Endodermal cell (in vitro differentiated cells): ENCODE data around the gene SPOCK1. TPM values are rescaled to one million over a fixed set of nuclear protein-coding genes. Genes with fewer than 3 reads are reported as not detected.

Experiments used
- DNase-seq: peaks from one replicate; pipeline ENCODE4 v3.0.0-alpha.2; 2017
- H3K27ac ChIP-seq: 2 replicates; pipeline ENCODE4 v1.5.1; 2013; ENCODE audit warnings: mild to moderate bottlenecking, low read depth, low read length, moderate library complexity
- H3K27me3 ChIP-seq: 2 replicates; pipeline ENCODE4 v1.6.1; 2013; ENCODE audit warnings: mild to moderate bottlenecking, low read length, moderate library complexity; ENCODE audit not compliant: insufficient read depth, control insufficient read depth, poor library complexity, severe bottlenecking
- H3K36me3 ChIP-seq: 2 replicates; pipeline ENCODE4 v1.7.0; 2013; ENCODE audit warnings: mild to moderate bottlenecking, low read length, moderate library complexity; ENCODE audit not compliant: control insufficient read depth, insufficient read depth
- H3K4me1 ChIP-seq: one replicate; pipeline ENCODE4 v1.7.0; 2013; ENCODE audit warnings: low read length; ENCODE audit not compliant: control insufficient read depth, insufficient read depth
- H3K4me3 ChIP-seq: 2 replicates; pipeline ENCODE4 v1.5.1; 2013; ENCODE audit warnings: mild to moderate bottlenecking, low read length, moderate library complexity
- H3K9ac ChIP-seq: 2 replicates; pipeline ENCODE4 v1.6.1; 2013; ENCODE audit warnings: mild to moderate bottlenecking, low read length, moderate library complexity; ENCODE audit not compliant: poor library complexity, severe bottlenecking; ENCODE audit errors: extremely low read depth
- H3K9me3 ChIP-seq: 2 replicates; pipeline ENCODE4 v1.6.1; 2013; ENCODE audit warnings: mild to moderate bottlenecking, low read length, moderate library complexity; ENCODE audit not compliant: control insufficient read depth
- H3K27ac Mint-ChIP-seq: 2 replicates; pipeline ENCODE4 v1.8.0; 2020; ENCODE audit warnings: mixed read lengths
- H3K27me3 Mint-ChIP-seq: 2 replicates; pipeline ENCODE4 v1.8.0; 2021; ENCODE audit warnings: mild to moderate bottlenecking, mixed read lengths; ENCODE audit not compliant: insufficient read depth
- H3K36me3 Mint-ChIP-seq: 2 replicates; pipeline ENCODE4 v1.8.0; 2020; ENCODE audit warnings: low read depth, mixed read lengths
- H3K4me1 Mint-ChIP-seq: 2 replicates; pipeline ENCODE4 v1.8.0; 2020; ENCODE audit warnings: mixed read lengths
- H3K4me3 Mint-ChIP-seq: 2 replicates; pipeline ENCODE4 v1.8.0; 2020; ENCODE audit warnings: mild to moderate bottlenecking, moderate library complexity, mixed read lengths
- H3K9me3 Mint-ChIP-seq: 2 replicates; pipeline ENCODE4 v1.8.0; 2020; ENCODE audit warnings: mild to moderate bottlenecking, mixed read lengths
- CTCF ChIP-seq: fragments of 200-600 bp; sonication (generic); conservative IDR thresholded peaks from 2 replicates; pipeline ENCODE4 v1.5.0; 2021; ENCODE audit warnings: antibody characterized with exemption, mild to moderate bottlenecking
- WGBS, 2 experiments: methylation state at CpG; one replicate each; pipeline versions ENCODE4 v1.1.5 to v1.1.7; 2013; ENCODE audit warnings: missing lambda C conversion rate in 2 of 2, mixed read lengths in 1 of 2; ENCODE audit not compliant: insufficient coverage in 1 of 2, insufficient read length in 1 of 2; 5-methylcytosine and 5-hydroxymethylcytosine counted together
- total RNA-seq, 2 donors: library from RNA; stranded (reverse); fragmentation: NEBNext Ultra II Directional in 1 of 2; extraction: Animal tissue kit (Norgen Biotek cat#: 25700) in 1 of 2; gene quantifications; 2 replicates in 1 of 2; 3 replicates in 1 of 2; pipeline ENCODE4 v1.2.1, GENCODE V29; 2021

Gene SPOCK1
- total RNA-seq, 2 donors from 2014 or later = 25.8 to 39.8 TPM

GRCh38 chr5:137040024-137040423 lies 459.1 kb downstream of the SPOCK1 start:
- no peak for DNase-seq
- no peak overlapping the region for H3K9ac ChIP-seq
- Mint-ChIP-seq H3K36me3 (peaks cover 9% of the 10 kb centered on the region), H3K27ac (no peak overlapping the region), H3K27me3 (no peaks in the 10 kb centered on the region), H3K4me1 (peaks cover 35% of the 10 kb centered on the region), H3K9me3 (peaks cover 20% of the 10 kb centered on the region), H3K4me3 (no peak overlapping the region)
- no peaks in the 10 kb centered on the region for H3K36me3 ChIP-seq
- H3K27me3 ChIP-seq = no peaks in the 10 kb centered on the region
- H3K4me1 ChIP-seq = peaks cover 22% of the 10 kb centered on the region
- TF ChIP-seq CTCF = no peak
- peaks cover 22% of the 10 kb centered on the region for H3K9me3 ChIP-seq
- no peak overlapping the region for H3K4me3 ChIP-seq
- H3K27ac ChIP-seq = no peak overlapping the region
- WGBS, 2 experiments = 90 to 94% methylated on average over 3 to 4 of the region's 4 CpGs

GRCh38 chr5:137037848-137038247 lies 461.3 kb downstream of the SPOCK1 start:
- H3K4me3 Mint-ChIP-seq = no peak overlapping the region
- H3K4me1 Mint-ChIP-seq = peaks cover 46% of the 10 kb centered on the region
- peaks cover 8% of the 10 kb centered on the region for H3K9me3 Mint-ChIP-seq
- Histone ChIP-seq H3K27me3 (no peaks in the 10 kb centered on the region), H3K27ac (no peak overlapping the region), H3K36me3 (no peaks in the 10 kb centered on the region), H3K9me3 (peaks cover 13% of the 10 kb centered on the region), H3K4me1 (peaks cover 26% of the 10 kb centered on the region), H3K4me3 (no peak overlapping the region), H3K9ac (no peak overlapping the region)
- peaks cover 6% of the 10 kb centered on the region for H3K36me3 Mint-ChIP-seq
- H3K27me3 Mint-ChIP-seq = peaks cover 3% of the 10 kb centered on the region
- peak; percentile 64 for DNase-seq
- H3K27ac Mint-ChIP-seq = no peak overlapping the region
- WGBS, 2 experiments = 71 to 88% methylated on average over 1 of the region's 2 CpGs
- peak; percentile 69 for TF ChIP-seq CTCF

DNA sequence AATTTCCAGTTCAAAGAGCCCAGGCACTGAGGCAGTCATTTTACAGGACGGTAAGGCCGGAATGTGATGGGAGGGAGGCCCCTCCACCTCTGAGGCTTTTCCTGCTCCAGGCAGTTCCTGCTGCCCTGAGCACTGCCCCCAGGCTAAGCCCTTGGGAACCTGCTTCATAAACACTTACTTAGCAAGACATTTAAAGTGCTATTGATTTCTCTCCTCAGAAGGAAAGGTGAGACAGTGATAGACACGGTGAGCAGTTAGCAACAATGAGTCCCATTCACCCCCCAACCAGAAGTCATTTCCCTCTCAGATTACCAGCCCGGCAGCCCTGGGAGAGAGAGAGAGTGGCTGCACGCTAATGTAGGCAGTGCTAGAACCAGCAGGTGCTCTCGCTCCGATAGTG lies 462.5 kb downstream of the SPOCK1 start:
- Histone ChIP-seq H3K4me1 (peaks cover 26% of the 10 kb centered on the region), H3K27me3 (no peaks in the 10 kb centered on the region), H3K36me3 (no peaks in the 10 kb centered on the region), H3K9me3 (peaks cover 7% of the 10 kb centered on the region), H3K27ac (no peak overlapping the region), H3K9ac (no peak overlapping the region), H3K4me3 (no peak overlapping the region)
- Mint-ChIP-seq H3K27ac (peak overlapping the region; percentile 75), H3K4me3 (peak overlapping the region; percentile 6), H3K27me3 (peaks cover 3% of the 10 kb centered on the region), H3K4me1 (peaks cover 55% of the 10 kb centered on the region), H3K36me3 (peaks cover 2% of the 10 kb centered on the region), H3K9me3 (no peaks in the 10 kb centered on the region)
- 2 to 13% methylated on average over 3 to 7 of the region's 7 CpGs for WGBS, 2 experiments
- DNase-seq = peak; percentile 95
- no peak for TF ChIP-seq CTCF
